ENCODE measurements around the gene CHRNA7.

Gene CHRNA7

DNA sequence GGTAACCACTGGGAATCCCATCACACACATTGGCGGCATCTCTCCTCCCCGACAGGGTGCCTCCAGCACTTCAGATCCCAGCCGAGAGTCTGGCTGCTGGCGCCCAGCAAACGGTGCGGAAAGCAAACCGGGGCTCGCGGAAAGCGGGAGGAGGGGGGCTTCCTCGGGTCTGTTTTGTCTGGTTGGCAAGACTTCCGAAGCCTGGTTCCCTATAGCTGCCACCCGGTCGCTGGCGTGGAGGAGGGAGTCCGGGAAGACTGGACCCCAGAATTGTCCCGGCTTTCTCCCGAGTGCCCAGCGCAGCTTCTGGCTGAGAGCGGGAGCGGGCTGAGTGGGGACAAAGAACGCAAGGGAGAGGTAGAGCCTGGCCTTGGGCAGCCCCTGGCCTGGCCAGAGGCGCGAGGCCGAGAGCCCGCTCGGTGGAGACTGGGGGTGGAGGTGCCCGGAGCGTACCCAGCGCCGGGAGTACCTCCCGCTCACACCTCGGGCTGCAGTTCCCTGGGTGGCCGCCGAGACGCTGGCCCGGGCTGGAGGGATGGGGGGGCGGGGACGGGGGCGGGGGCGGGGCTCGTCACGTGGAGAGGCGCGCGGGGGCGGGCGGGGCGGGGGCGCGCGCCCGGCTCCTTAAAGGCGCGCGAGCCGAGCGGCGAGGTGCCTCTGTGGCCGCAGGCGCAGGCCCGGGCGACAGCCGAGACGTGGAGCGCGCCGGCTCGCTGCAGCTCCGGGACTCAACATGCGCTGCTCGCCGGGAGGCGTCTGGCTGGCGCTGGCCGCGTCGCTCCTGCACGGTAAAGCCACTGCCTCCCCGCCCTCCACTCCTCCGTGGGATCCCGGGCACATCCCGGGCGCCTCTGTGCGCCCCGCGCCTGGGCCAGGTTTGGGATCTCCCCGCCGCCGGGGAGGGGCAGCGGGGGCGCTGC is at the start of gene CHRNA7:
CHRNA7 (plus strand) TSS at position 654 of the 920 bp plus-strand sequence; CDS start at position 734, 80 bp downstream.
- H3K4me3 ChIP-seq (ENCODE audit: low read depth, low read length): peak within 1 kb of the TSS; percentile 57
- in situ Hi-C loops (cut with HindIII; ENCODE audit: low sequenced_read_pairs): no loop called here
- DNase-seq (ENCODE audit: low read depth): peak; percentile 4
- TF ChIP-seq, protein P1, sequence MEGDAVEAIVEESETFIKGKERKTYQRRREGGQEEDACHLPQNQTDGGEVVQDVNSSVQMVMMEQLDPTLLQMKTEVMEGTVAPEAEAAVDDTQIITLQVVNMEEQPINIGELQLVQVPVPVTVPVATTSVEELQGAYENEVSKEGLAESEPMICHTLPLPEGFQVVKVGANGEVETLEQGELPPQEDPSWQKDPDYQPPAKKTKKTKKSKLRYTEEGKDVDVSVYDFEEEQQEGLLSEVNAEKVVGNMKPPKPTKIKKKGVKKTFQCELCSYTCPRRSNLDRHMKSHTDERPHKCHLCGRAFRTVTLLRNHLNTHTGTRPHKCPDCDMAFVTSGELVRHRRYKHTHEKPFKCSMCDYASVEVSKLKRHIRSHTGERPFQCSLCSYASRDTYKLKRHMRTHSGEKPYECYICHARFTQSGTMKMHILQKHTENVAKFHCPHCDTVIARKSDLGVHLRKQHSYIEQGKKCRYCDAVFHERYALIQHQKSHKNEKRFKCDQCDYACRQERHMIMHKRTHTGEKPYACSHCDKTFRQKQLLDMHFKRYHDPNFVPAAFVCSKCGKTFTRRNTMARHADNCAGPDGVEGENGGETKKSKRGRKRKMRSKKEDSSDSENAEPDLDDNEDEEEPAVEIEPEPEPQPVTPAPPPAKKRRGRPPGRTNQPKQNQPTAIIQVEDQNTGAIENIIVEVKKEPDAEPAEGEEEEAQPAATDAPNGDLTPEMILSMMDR (IDR thresholded peaks at IDR 0.05; ENCODE audit: low read depth, low read length, missing control alignments): no peak

DNA sequence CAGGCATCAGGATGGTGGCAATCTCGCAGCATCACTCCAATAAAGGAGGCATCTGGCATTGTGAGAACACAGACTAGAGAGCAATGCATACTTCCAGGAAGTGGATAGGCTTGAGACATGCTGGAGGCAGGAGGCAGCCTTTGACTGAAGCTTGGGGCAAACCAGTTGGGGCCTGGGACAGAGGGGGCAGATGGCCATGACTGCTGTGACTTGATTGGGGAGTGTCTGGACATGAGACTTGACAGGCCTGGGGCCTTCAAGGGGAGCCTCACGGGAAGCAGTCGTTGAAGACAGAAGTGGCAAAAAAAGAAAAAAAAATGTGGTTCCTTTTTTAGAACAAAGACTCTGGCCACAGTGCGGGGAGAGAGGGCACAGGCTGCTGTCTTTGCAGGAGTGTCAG is 44.7 kb upstream of the CHRNA7 start:
- TF ChIP-seq, protein P1 (IDR thresholded peaks at IDR 0.05; ENCODE audit: low read depth, low read length, missing control alignments): no peak
- H3K4me3 ChIP-seq (ENCODE audit: low read depth, low read length): no peak overlapping the region
- no peak for DNase-seq (ENCODE audit: low read depth)
- in situ Hi-C loops (cut with HindIII; ENCODE audit: low sequenced_read_pairs): no loop called here

DNA sequence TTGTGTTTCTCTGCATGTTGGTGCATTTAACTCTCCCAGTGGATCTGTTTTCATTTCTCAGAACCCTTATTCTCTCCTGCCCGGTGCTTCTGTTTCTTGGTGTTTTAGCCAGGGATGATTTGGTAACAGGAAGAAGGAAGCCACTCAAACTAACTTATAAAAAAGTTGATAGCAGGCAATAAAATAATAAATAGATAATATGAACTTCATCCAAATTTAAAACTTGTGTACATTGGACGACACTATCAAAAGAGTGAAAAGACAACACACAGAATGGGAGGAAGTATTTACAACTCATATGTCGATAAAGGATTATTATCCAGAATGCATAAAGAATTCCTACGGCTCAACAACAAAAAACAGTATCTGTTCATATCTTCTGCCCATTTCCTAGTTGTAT is 37.3 kb upstream of the CHRNA7 start:
- in situ Hi-C loops (cut with HindIII; ENCODE audit: low sequenced_read_pairs): no loop called here

DNA sequence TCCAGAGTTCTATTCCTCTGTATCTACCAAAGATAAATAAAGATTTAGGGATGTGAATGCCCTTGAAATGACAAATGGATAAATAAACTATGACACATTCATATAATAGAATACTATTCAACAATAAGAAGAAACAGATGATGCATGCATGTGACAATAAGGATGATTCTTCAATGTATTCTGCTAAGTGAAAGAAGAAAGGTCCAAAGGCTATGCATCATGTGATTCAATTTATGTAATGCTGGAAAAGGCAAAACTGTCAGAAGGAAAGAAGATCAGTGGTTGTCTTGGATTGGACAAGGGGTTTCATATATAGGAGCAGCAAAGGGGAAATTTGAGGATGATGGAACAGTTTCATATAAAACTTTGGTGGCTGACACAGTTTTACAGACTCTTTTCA is 32.6 kb upstream of the CHRNA7 start:
- no peak for DNase-seq (ENCODE audit: low read depth)
- H3K4me3 ChIP-seq (ENCODE audit: low read depth, low read length): no peak overlapping the region
- in situ Hi-C loops (cut with HindIII; ENCODE audit: low sequenced_read_pairs): no loop called here
- TF ChIP-seq, protein P1 (IDR thresholded peaks at IDR 0.05; ENCODE audit: low read depth, low read length, missing control alignments): no peak

More for the DNA sequence above, 37.3 kb upstream of the CHRNA7 start:
- TF ChIP-seq, protein P1 (IDR thresholded peaks at IDR 0.05; ENCODE audit: low read depth, low read length, missing control alignments): no peak
- no peak overlapping the region for H3K4me3 ChIP-seq (ENCODE audit: low read depth, low read length)
- no peak for DNase-seq (ENCODE audit: low read depth)

DNA sequence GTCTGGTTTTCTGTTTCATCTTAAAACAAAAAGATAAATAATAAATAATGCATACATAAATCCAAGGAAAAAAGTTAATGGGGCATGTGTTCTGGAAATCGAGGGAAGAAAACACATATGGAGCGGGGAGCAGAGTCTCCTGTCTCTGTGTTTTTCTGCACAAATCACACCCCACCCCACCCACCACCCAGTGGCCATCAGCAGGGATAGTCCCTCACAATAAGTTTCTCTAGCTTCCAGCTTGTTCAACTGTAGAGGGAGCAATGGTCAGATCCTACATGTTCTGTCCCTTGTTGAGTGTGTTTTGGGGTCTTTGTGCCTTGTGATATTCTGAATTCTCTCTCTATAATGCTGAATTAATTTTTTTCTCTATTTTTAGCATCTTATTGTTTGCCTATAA is 26.8 kb upstream of the CHRNA7 start:
- in situ Hi-C loops (cut with HindIII; ENCODE audit: low sequenced_read_pairs): no loop called here
- no peak for DNase-seq (ENCODE audit: low read depth)
- TF ChIP-seq, protein P1 (IDR thresholded peaks at IDR 0.05; ENCODE audit: low read depth, low read length, missing control alignments): no peak
- H3K4me3 ChIP-seq (ENCODE audit: low read depth, low read length): no peak overlapping the region

DNA sequence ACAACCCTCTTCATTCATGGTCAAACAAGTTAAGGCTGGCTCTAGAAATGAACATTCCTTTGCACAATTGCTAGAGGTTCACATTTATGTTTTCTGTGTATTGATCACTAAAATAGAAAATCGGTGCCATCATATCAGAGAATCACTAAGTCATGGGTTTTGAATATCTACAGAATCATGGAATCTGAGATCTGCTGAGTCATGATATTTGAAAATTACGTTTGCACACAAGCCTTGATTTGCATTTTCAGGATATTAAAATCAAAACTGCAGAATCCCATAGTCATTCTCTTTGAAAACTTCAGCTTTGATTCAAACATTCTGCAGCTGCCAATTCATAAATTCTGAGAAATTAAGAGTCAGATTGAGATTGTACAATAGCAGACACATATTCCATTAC is 26.1 kb upstream of the CHRNA7 start:
- in situ Hi-C loops (cut with HindIII; ENCODE audit: low sequenced_read_pairs): no loop called here
- no peak overlapping the region for H3K4me3 ChIP-seq (ENCODE audit: low read depth, low read length)
- TF ChIP-seq, protein P1 (IDR thresholded peaks at IDR 0.05; ENCODE audit: low read depth, low read length, missing control alignments): no peak
- no peak for DNase-seq (ENCODE audit: low read depth)

Measured in astrocyte of the cerebellum (primary cell).